HG02763 (cell line): ENCODE results near the gene TMEM38A.
"Not testable (repeated sequence)": the region's sequence is repeated elsewhere in the genome, so short reads cannot be mapped to it uniquely, and the experiment has no call there.

Source experiments
- ATAC-seq: cut with Tn5 transposase; IDR thresholded peaks from one replicate; pipeline ENCODE4 v1.9.1; 2021; ENCODE audit warnings: mild to moderate bottlenecking, moderate library complexity; ENCODE audit not compliant: unreplicated experiment

TMEM38A gene

GRCh38 chr19:16673231-16673630 lies 12.3 kb downstream of the TMEM38A start:
- ATAC-seq, result no peak

- not testable (repeated sequence) for ATAC-seq
Measured at GRCh38 chr19:16673839-16674238, 12.9 kb downstream of the TMEM38A start.

- no peak for ATAC-seq
Measured at GRCh38 chr19:16676101-16676798, 15.3 kb downstream of the TMEM38A start.

GRCh38 chr19:16677055-16677454 lies 16.1 kb downstream of the TMEM38A start:
- no peak for ATAC-seq

- no peak for ATAC-seq
Measured at GRCh38 chr19:16678498-16678897, 17.6 kb downstream of the TMEM38A start.

- no peak for ATAC-seq
Measured at GRCh38 chr19:16679811-16680210, 18.9 kb downstream of the TMEM38A start.

- no peak for ATAC-seq
Measured at GRCh38 chr19:16682539-16682938, 21.6 kb downstream of the TMEM38A start.

GRCh38 chr19:16684216-16684615 lies 23.3 kb downstream of the TMEM38A start:
- ATAC-seq, result no peak

GRCh38 chr19:16688084-16688483 lies 27.1 kb downstream of the TMEM38A start:
- ATAC-seq, result no peak

GRCh38 chr19:16698914-16699313 lies 38.0 kb downstream of the TMEM38A start:
- ATAC-seq, result no peak

GRCh38 chr19:16702123-16702522 lies 41.2 kb downstream of the TMEM38A start:
- ATAC-seq, result no peak

- ATAC-seq, result no peak
Measured at GRCh38 chr19:16703677-16704076, 42.7 kb downstream of the TMEM38A start.

GRCh38 chr19:16710870-16711269 lies 49.9 kb downstream of the TMEM38A start:
- not testable (repeated sequence) for ATAC-seq

GRCh38 chr19:16712295-16712694 lies 51.4 kb downstream of the TMEM38A start:
- ATAC-seq, result not testable (repeated sequence)

GRCh38 chr19:16714702-16715287 lies 53.9 kb downstream of the TMEM38A start:
- ATAC-seq, result no peak

- ATAC-seq, result no peak
Measured at GRCh38 chr19:16715611-16716010, 54.7 kb downstream of the TMEM38A start.

GRCh38 chr19:16721051-16721450 lies 60.1 kb downstream of the TMEM38A start:
- no peak for ATAC-seq

- no peak for ATAC-seq
Measured at GRCh38 chr19:16722591-16722990, 61.7 kb downstream of the TMEM38A start.

- ATAC-seq, result no peak
Measured at GRCh38 chr19:16726916-16727315, 66.0 kb downstream of the TMEM38A start.

- not testable (repeated sequence) for ATAC-seq
Measured at GRCh38 chr19:16735650-16736266, 74.8 kb downstream of the TMEM38A start.

GRCh38 chr19:16736709-16737108 lies 75.8 kb downstream of the TMEM38A start:
- ATAC-seq, result no peak

GRCh38 chr19:16737911-16738310 lies 77.0 kb downstream of the TMEM38A start:
- ATAC-seq, result no peak
